Activated CD4-positive, alpha-beta memory T cell treated with anti-CD3 and anti-CD28 coated beads, Interleukin-2, amount 10 ng/mL, durations not matched to agents 7 days and 5 days (primary cell): ENCODE measurements around the gene ERBIN. TPM values are rescaled to one million over a fixed set of nuclear protein-coding genes. Genes with fewer than 3 reads are reported as not detected.

Source experiments
- total RNA-seq, 2 experiments: library from RNA; stranded (reverse); gene quantifications; one replicate each; pipeline ENCODE4 v1.2.3, GENCODE V29; 2021

Gene ERBIN
- total RNA-seq, 2 experiments from 2014 or later, result 55.9 to 56.3 TPM

Other genes starting within 250 kb of the ERBIN start
- gene SGTB, start 204.5 kb upstream of the ERBIN start, total RNA-seq, result 10 to 100 TPM; 19.7 to 23.0 TPM
- gene NLN, start 204.4 kb upstream of the ERBIN start, total RNA-seq, result 1 to 10 TPM; 7.6 to 8.0 TPM
- 10 to 100 TPM; 52.3 to 53.4 TPM for gene SREK1, start 217.7 kb downstream of the ERBIN start, total RNA-seq